Measurements from ENCODE around the gene TARS1. TPM values are rescaled to one million over a fixed set of nuclear protein-coding genes. Genes with fewer than 3 reads are reported as not detected.

The TARS1 gene
- polyA plus RNA-seq, 1 donor from 2014 or later: 88.7 TPM

- Histone ChIP-seq H3K27me3 (ENCODE audit: insufficient read depth, low read depth, low read length) (no peaks in the 10 kb centered on the region), H3K36me3 (ENCODE audit: insufficient read depth, low read length) (no peaks in the 10 kb centered on the region), H3K4me3 (ENCODE audit: low read length) (no peak overlapping the region), H3K79me2 (replicated peaks; ENCODE audit: insufficient read depth, low read length) (no peaks in the 10 kb centered on the region), H2AFZ (ENCODE audit: low read depth, low read length) (no peak overlapping the region), H3K9ac (ENCODE audit: low read length) (no peak overlapping the region), H3K9me2 (ENCODE audit: insufficient read depth, low read length) (no peaks in the 10 kb centered on the region), H3K9me3 (ENCODE audit: low read length) (no peaks in the 10 kb centered on the region), H4K20me1 (ENCODE audit: insufficient read depth) (no peaks in the 10 kb centered on the region), H3K27ac (ENCODE audit: low read length) (no peak overlapping the region), H3K4me2 (ENCODE audit: low read length) (no peak overlapping the region), H3F3A (ENCODE audit: insufficient read depth, low read length, poor library complexity, severe bottlenecking) (no peaks in the 10 kb centered on the region)
- TF ChIP-seq TAF1 (IDR thresholded peaks at IDR 0.05; ENCODE audit: low read depth): no peak
- no peak for TF ChIP-seq RAD21 (conservative IDR thresholded peaks at IDR 0.05)
- TF ChIP-seq EZH2 (IDR thresholded peaks at IDR 0.05; ENCODE audit: borderline replicate concordance, insufficient read depth, low read length, poor library complexity, severe bottlenecking): no peak
- no peak for TF ChIP-seq SMC3 (conservative IDR thresholded peaks at IDR 0.05; ENCODE audit: poor library complexity)
- TF ChIP-seq, protein P1, sequence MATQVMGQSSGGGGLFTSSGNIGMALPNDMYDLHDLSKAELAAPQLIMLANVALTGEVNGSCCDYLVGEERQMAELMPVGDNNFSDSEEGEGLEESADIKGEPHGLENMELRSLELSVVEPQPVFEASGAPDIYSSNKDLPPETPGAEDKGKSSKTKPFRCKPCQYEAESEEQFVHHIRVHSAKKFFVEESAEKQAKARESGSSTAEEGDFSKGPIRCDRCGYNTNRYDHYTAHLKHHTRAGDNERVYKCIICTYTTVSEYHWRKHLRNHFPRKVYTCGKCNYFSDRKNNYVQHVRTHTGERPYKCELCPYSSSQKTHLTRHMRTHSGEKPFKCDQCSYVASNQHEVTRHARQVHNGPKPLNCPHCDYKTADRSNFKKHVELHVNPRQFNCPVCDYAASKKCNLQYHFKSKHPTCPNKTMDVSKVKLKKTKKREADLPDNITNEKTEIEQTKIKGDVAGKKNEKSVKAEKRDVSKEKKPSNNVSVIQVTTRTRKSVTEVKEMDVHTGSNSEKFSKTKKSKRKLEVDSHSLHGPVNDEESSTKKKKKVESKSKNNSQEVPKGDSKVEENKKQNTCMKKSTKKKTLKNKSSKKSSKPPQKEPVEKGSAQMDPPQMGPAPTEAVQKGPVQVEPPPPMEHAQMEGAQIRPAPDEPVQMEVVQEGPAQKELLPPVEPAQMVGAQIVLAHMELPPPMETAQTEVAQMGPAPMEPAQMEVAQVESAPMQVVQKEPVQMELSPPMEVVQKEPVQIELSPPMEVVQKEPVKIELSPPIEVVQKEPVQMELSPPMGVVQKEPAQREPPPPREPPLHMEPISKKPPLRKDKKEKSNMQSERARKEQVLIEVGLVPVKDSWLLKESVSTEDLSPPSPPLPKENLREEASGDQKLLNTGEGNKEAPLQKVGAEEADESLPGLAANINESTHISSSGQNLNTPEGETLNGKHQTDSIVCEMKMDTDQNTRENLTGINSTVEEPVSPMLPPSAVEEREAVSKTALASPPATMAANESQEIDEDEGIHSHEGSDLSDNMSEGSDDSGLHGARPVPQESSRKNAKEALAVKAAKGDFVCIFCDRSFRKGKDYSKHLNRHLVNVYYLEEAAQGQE (IDR thresholded peaks at IDR 0.05; ENCODE audit: borderline replicate concordance): no peak
- no peak for TF ChIP-seq EP300 (conservative IDR thresholded peaks at IDR 0.05; ENCODE audit: poor library complexity, severe bottlenecking)
- no peak for TF ChIP-seq MXI1 (conservative IDR thresholded peaks at IDR 0.05; ENCODE audit: poor library complexity, severe bottlenecking)
- no peak for TF ChIP-seq POLR2AphosphoS5 (IDR thresholded peaks at IDR 0.05)
- TF ChIP-seq, protein P2, sequence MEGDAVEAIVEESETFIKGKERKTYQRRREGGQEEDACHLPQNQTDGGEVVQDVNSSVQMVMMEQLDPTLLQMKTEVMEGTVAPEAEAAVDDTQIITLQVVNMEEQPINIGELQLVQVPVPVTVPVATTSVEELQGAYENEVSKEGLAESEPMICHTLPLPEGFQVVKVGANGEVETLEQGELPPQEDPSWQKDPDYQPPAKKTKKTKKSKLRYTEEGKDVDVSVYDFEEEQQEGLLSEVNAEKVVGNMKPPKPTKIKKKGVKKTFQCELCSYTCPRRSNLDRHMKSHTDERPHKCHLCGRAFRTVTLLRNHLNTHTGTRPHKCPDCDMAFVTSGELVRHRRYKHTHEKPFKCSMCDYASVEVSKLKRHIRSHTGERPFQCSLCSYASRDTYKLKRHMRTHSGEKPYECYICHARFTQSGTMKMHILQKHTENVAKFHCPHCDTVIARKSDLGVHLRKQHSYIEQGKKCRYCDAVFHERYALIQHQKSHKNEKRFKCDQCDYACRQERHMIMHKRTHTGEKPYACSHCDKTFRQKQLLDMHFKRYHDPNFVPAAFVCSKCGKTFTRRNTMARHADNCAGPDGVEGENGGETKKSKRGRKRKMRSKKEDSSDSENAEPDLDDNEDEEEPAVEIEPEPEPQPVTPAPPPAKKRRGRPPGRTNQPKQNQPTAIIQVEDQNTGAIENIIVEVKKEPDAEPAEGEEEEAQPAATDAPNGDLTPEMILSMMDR (IDR thresholded peaks at IDR 0.05; ENCODE audit: poor library complexity, severe bottlenecking): no peak
Measured at GRCh38 chr5:33516421-33516820, 75.7 kb downstream of the TARS1 start.

All from neural cell (in vitro differentiated cells).